ENCODE data around the gene TMEM150C.

DNA sequence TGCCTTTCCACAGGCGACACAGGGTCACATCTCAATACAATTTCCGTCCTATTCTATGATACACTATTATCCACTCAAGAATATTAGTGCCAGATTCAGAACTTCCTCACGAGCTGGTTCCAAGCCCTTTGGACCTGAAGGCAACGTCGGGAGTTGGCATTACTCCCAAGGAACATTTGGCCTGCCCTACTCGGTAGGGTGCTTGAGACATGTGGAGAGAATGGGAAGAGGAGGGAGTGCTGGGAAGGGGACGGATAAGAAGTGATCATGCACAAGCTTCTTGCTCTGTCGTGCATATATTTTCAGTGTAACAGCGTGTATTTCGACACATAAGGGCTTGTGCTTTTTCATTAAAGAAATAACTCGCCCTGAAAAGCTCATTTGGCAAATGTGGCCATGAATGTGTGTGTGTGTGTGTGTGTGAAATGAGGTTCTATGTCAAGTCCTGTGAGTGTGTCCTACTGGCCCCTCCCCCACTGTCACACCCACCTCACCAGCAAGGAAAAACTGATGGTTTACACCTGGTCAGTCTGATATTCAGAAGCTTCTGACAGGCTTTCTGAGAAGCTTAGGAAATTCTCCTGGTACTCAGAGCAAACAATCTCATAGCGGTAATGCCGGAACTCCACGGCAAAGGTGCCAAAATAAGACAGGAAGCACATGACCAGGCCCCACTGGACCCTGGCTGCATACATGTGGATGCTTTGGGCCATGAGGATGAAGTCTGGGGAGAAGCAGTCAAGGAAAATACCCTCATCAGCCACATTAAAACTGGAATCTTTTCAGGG lies 76.6 kb downstream of the TMEM150C start:
- TF ChIP-seq, protein P1, sequence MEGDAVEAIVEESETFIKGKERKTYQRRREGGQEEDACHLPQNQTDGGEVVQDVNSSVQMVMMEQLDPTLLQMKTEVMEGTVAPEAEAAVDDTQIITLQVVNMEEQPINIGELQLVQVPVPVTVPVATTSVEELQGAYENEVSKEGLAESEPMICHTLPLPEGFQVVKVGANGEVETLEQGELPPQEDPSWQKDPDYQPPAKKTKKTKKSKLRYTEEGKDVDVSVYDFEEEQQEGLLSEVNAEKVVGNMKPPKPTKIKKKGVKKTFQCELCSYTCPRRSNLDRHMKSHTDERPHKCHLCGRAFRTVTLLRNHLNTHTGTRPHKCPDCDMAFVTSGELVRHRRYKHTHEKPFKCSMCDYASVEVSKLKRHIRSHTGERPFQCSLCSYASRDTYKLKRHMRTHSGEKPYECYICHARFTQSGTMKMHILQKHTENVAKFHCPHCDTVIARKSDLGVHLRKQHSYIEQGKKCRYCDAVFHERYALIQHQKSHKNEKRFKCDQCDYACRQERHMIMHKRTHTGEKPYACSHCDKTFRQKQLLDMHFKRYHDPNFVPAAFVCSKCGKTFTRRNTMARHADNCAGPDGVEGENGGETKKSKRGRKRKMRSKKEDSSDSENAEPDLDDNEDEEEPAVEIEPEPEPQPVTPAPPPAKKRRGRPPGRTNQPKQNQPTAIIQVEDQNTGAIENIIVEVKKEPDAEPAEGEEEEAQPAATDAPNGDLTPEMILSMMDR (IDR thresholded peaks at IDR 0.05; ENCODE audit: low read depth, low read length) = no peak
- TF ChIP-seq MYC (IDR thresholded peaks at IDR 0.05; ENCODE audit: low read depth, low read length) (no peak), POLR2A (IDR thresholded peaks at IDR 0.05; ENCODE audit: extremely low read depth, insufficient read length) (no peak)
- TF ChIP-seq, protein P2, sequence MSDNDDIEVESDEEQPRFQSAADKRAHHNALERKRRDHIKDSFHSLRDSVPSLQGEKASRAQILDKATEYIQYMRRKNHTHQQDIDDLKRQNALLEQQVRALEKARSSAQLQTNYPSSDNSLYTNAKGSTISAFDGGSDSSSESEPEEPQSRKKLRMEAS (IDR thresholded peaks at IDR 0.05; ENCODE audit: low read depth, low read length) = no peak

All from NB4 (cell line).